Smooth muscle cell (in vitro differentiated cells): ENCODE data around the gene CHST11. TPM values are rescaled to one million over a fixed set of nuclear protein-coding genes. Genes with fewer than 3 reads are reported as not detected.

Experiments used
- DNase-seq: peaks from one replicate; lab custom pipeline; 2025; ENCODE audit not compliant: unreplicated experiment; lab: John Stamatoyannopoulos, UW
- H2AFZ ChIP-seq: fragments of 200-600 bp; sonication (generic); 2 replicates; pipeline ENCODE4 v1.6.0; 2016; ENCODE audit warnings: antibody characterized with exemption, low read depth, mild to moderate bottlenecking
- H3F3A ChIP-seq: fragments of 200-600 bp; sonication (generic); 2 replicates; pipeline ENCODE4 v1.6.0; 2017; ENCODE audit warnings: antibody characterized with exemption, low read depth
- H3K27ac ChIP-seq: fragments of 200-600 bp; sonication (generic); 2 replicates; pipeline ENCODE4 v1.5.1; 2016; ENCODE audit warnings: low read depth, mild to moderate bottlenecking
- H3K27me3 ChIP-seq: fragments of 200-600 bp; sonication (generic); 2 replicates; pipeline ENCODE4 v1.6.1; 2016; ENCODE audit warnings: low read depth, mild to moderate bottlenecking
- H3K36me3 ChIP-seq: fragments of 200-600 bp; sonication (generic); 2 replicates; pipeline ENCODE4 v1.5.1; 2016; ENCODE audit warnings: low read depth
- H3K4me1 ChIP-seq: fragments of 200-600 bp; sonication (generic); 2 replicates; pipeline ENCODE4 v1.5.1; 2016; ENCODE audit warnings: low read depth
- H3K4me2 ChIP-seq: fragments of 200-600 bp; sonication (generic); 2 replicates; pipeline ENCODE4 v1.6.0; 2016; ENCODE audit warnings: mild to moderate bottlenecking
- H3K4me3 ChIP-seq: fragments of 200-600 bp; sonication (generic); 2 replicates; pipeline ENCODE4 v1.5.1; 2016; ENCODE audit warnings: mild to moderate bottlenecking
- H3K79me2 ChIP-seq: fragments of 200-600 bp; sonication (generic); 2 replicates; pipeline ENCODE4 v1.6.0; 2016; ENCODE audit warnings: low read depth, mild to moderate bottlenecking
- H3K9ac ChIP-seq: fragments of 200-600 bp; sonication (generic); 2 replicates; pipeline ENCODE4 v1.6.0; 2016; ENCODE audit warnings: low read depth
- H3K9me3 ChIP-seq: fragments of 200-600 bp; sonication (generic); replicated peaks from 2 replicates; pipeline ENCODE4 v1.5.1; 2016; ENCODE audit warnings: low read depth
- H4K20me1 ChIP-seq: fragments of 200-600 bp; sonication (generic); 2 replicates; pipeline ENCODE4 v1.6.0; 2016; ENCODE audit warnings: low read depth
- CTCF ChIP-seq: fragments of 200-600 bp; sonication (generic); IDR thresholded peaks from 2 replicates; pipeline ENCODE4 v1.5.1; 2017; ENCODE audit warnings: borderline replicate concordance, mild to moderate bottlenecking, antibody characterized with exemption; ENCODE audit not compliant: insufficient read depth, poor library complexity, severe bottlenecking
- WGBS: methylation state at CpG from one replicate; pipeline ENCODE4 v1.1.7; 2016; ENCODE audit warnings: low lambda C conversion rate; 5-methylcytosine and 5-hydroxymethylcytosine counted together
- polyA plus RNA-seq: library from polyadenylated mRNA; unstranded; fragments of >200 nt; fragmentation: Nextera tagmentation; extraction: Ambion mirVana; gene quantifications from 2 replicates; pipeline ENCODE4 v1.2.1, GENCODE V29; 2016
- total RNA-seq: library from RNA; depleted of rRNA; stranded (reverse); fragments of >200 nt; gene quantifications from 2 replicates; pipeline ENCODE4 v1.2.3, GENCODE V29; 2014

CHST11 gene
- total and polyA plus RNA-seq, 2 experiments from 2014 or later: 6.9 to 10.2 TPM

DNA sequence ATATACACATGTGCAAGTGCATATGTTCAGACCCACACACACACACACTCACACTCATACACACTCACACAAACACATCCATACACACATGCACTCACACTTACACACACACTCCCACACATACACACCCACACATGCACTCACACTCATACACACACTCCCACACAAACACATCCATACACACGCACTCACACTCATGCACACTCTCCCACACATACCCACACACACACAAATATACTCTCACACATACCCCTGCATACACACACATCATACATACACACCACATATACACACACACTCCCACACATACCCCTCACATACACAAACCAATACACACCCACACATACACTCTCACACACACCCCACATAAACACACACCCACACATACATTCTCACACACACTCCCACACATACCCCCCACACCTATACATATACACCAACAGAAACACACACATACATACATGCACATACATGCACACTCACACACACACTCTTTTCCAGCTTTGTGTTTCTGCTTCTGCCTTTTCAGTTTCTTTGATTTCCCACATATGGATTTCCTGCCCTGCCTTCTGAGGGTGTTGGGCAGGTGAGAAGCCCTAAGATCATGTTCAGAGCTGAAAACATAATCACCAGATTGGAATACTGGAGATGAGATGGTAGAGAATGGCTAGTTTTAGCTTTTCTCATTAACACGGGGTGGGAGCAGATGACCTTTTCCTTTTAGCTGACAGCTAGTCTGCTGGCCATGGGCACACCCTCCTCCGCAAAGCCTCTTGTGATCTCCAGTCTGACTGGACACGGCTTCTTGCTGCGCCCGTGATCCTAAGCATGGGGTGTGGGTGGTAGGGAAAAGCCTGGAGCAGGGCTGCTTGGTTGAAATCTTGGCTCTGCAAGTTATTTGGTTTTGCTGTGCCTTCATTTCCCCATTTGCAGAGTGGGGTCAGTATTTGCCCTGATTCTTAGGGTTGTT, 214.0 kb downstream of the CHST11 start:
- Histone ChIP-seq H3K4me1 (peaks cover 28% of the 10 kb centered on the region), H2AFZ (no peak overlapping the region), H4K20me1 (peaks cover 8% of the 10 kb centered on the region), H3K27ac (peak overlapping the region; percentile 84), H3K4me2 (peak overlapping the region; percentile 75), H3K4me3 (no peak overlapping the region), H3K27me3 (no peaks in the 10 kb centered on the region), H3F3A (peaks cover 26% of the 10 kb centered on the region), H3K36me3 (no peaks in the 10 kb centered on the region), H3K9me3 (no peaks in the 10 kb centered on the region), H3K79me2 (no peaks in the 10 kb centered on the region), H3K9ac (peak overlapping the region; percentile 77)
- no peak for DNase-seq
- WGBS: 48% methylated on average over 6 of the region's 6 CpGs
- TF ChIP-seq CTCF: no peak

DNA sequence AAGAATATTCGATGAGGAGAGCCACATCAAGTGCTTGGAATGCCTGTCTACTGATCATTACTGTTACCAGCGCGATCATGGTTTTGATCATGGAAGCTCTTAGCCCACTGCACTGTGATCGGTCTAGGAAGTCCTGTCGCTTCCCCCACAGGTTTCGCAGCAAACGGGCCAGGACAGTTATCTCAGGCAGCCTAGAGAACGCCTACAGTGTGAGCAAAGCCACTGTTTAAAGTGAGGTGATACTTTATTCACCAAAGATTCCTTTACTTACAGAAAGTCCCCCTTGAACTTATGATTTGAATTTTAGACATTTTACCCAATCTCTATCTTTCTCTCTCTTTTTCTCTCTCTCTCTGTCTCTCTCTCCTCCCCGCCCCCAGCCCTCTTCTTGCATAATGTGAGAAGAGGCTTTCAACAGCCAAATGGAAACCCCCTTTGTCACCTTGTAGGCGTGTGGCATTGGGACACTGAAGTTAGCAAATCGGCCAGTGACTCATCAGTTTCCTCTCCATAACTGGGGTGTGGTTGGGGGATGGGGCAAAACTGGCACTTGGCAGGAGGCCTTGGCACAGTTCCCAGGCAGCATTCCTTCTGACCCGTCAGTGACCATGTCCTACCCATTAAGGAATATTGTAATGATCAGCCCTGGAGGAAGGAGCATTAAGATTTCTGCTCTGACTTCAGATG, 214.8 kb downstream of the CHST11 start:
- no peak overlapping the region for H2AFZ ChIP-seq
- H3K36me3 ChIP-seq: no peaks in the 10 kb centered on the region
- H3K27me3 ChIP-seq: no peaks in the 10 kb centered on the region
- TF ChIP-seq CTCF: no peak
- H3K9me3 ChIP-seq: no peaks in the 10 kb centered on the region
- peak; percentile 58 for DNase-seq
- H3K27ac ChIP-seq: peak overlapping the region; percentile 84
- 52% methylated on average over 12 of the region's 12 CpGs for WGBS
- peaks cover 26% of the 10 kb centered on the region for H3F3A ChIP-seq
- peak overlapping the region; percentile 77 for H3K9ac ChIP-seq
- no peak overlapping the region for H3K4me3 ChIP-seq
- H3K4me2 ChIP-seq: peak overlapping the region; percentile 75
- peaks cover 28% of the 10 kb centered on the region for H3K4me1 ChIP-seq
- H4K20me1 ChIP-seq: peaks cover 8% of the 10 kb centered on the region
- H3K79me2 ChIP-seq: no peaks in the 10 kb centered on the region

- Histone ChIP-seq H3K27ac (peak overlapping the region; percentile 84), H3K36me3 (no peaks in the 10 kb centered on the region), H4K20me1 (peaks cover 8% of the 10 kb centered on the region), H3K4me1 (peaks cover 28% of the 10 kb centered on the region), H2AFZ (no peak overlapping the region), H3K27me3 (no peaks in the 10 kb centered on the region), H3K9me3 (no peaks in the 10 kb centered on the region), H3K9ac (peak overlapping the region; percentile 52), H3K79me2 (no peaks in the 10 kb centered on the region), H3F3A (peaks cover 26% of the 10 kb centered on the region), H3K4me3 (no peak overlapping the region), H3K4me2 (peak overlapping the region; percentile 67)
- TF ChIP-seq CTCF: no peak
- WGBS: 76% methylated on average over 8 of the region's 8 CpGs
- DNase-seq: no peak
These were observed 215.3 kb downstream of the CHST11 start for GRCh38 chr12:104672096-104672445.
